NT2/D1 (cell line): ENCODE data around the gene MCF2L.

Experiments used
- DNase-seq: peaks from one replicate; pipeline ENCODE4 v3.0.0-alpha.2; 2011; ENCODE audit warnings: low read depth, low spot score
- H3K27me3 ChIP-seq: 2 replicates; pipeline ENCODE4 v1.6.0; 2011; ENCODE audit warnings: mild to moderate bottlenecking; ENCODE audit not compliant: insufficient read length, insufficient read depth
- H3K36me3 ChIP-seq: 2 replicates; pipeline ENCODE4 v1.6.1; 2011; ENCODE audit warnings: mild to moderate bottlenecking, low read length, mixed read lengths; ENCODE audit not compliant: insufficient read depth, insufficient read length
- H3K4me1 ChIP-seq: 2 replicates; pipeline ENCODE4 v1.5.1; 2011; ENCODE audit not compliant: insufficient read depth, insufficient read length
- H3K4me3 ChIP-seq: 2 replicates; pipeline ENCODE4 v1.5.1; 2011; ENCODE audit warnings: low read depth; ENCODE audit not compliant: insufficient read length
- H3K9ac ChIP-seq: 2 replicates; pipeline ENCODE4 v1.6.0; 2011; ENCODE audit warnings: low read depth; ENCODE audit not compliant: insufficient read length
- H3K9me3 ChIP-seq: 2 replicates; pipeline ENCODE4 v1.5.1; 2011; ENCODE audit warnings: mild to moderate bottlenecking, low read length; ENCODE audit not compliant: insufficient read depth
- SUZ12 ChIP-seq: IDR thresholded peaks from 2 replicates; pipeline ENCODE4 v1.6.1; 2011; ENCODE audit not compliant: insufficient read length, insufficient read depth; ENCODE audit errors: extremely low read depth
- YY1 ChIP-seq: IDR thresholded peaks from 2 replicates; pipeline ENCODE4 v1.6.1; 2011; ENCODE audit not compliant: insufficient read length, insufficient read depth
- ZNF274 ChIP-seq: IDR thresholded peaks from 2 replicates; pipeline ENCODE4 v1.6.1; 2011; ENCODE audit warnings: mild to moderate bottlenecking, low read depth, low read length

MCF2L gene

DNA sequence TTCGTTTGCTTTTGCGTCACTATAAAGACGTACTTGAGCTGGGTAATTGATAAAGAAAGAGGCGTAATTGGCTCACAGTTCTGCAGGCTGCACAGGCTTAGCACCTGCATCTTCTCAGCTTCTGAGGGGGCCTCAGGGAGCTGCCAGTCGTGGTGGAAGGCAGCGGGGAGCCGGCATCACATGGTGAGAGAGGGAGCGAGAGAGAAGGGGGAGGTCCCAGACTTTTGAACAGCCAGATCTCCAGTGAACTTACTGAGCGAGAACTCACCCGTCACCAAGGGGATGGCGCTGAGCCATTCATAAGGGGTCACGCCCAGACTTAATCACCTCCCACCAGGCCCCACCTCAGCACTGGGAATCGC, 77.8 kb downstream of the MCF2L start:
- no peak for TF ChIP-seq ZNF274
- no peak for TF ChIP-seq SUZ12
- TF ChIP-seq YY1 = no peak
- H3K9me3 ChIP-seq = no peaks in the 10 kb centered on the region
- H3K4me3 ChIP-seq = no peak overlapping the region
- no peak overlapping the region for H3K9ac ChIP-seq
- no peaks in the 10 kb centered on the region for H3K27me3 ChIP-seq
- peaks cover 4% of the 10 kb centered on the region for H3K4me1 ChIP-seq
- no peaks in the 10 kb centered on the region for H3K36me3 ChIP-seq
- DNase-seq = no peak

GRCh38 chr13:113047587-113047986, 78.6 kb downstream of the MCF2L start:
- no peak for DNase-seq
- Histone ChIP-seq H3K4me1 (peaks cover 4% of the 10 kb centered on the region), H3K4me3 (no peak overlapping the region), H3K9ac (no peak overlapping the region), H3K9me3 (no peaks in the 10 kb centered on the region), H3K36me3 (no peaks in the 10 kb centered on the region), H3K27me3 (no peaks in the 10 kb centered on the region)
- no peak for TF ChIP-seq ZNF274
- no peak for TF ChIP-seq SUZ12

DNA sequence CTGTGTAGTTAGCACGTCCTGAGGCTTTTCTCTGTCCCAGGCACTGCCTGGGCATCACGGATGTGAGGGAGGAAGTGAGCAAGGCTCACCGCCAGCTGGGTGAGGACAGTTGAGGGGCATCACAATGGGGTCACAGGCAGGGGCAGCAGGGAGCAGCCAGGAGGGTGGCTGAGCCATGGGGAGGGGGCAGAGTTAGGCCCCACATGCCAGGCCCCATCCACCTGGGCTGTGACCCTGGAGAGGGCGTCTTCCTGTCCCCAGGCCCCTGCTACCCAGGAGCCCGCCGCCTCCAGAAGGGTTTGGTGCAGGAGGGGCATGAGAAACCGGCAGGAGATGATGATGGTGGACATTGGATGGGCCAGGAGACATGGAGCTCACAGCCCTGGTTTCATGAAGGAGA, 79.8 kb downstream of the MCF2L start:
- Histone ChIP-seq H3K27me3 (no peaks in the 10 kb centered on the region), H3K9ac (no peak overlapping the region), H3K9me3 (no peaks in the 10 kb centered on the region), H3K4me1 (peaks cover 4% of the 10 kb centered on the region), H3K4me3 (no peak overlapping the region), H3K36me3 (no peaks in the 10 kb centered on the region)
- TF ChIP-seq ZNF274 (no peak), SUZ12 (no peak)
- no peak for DNase-seq

DNA sequence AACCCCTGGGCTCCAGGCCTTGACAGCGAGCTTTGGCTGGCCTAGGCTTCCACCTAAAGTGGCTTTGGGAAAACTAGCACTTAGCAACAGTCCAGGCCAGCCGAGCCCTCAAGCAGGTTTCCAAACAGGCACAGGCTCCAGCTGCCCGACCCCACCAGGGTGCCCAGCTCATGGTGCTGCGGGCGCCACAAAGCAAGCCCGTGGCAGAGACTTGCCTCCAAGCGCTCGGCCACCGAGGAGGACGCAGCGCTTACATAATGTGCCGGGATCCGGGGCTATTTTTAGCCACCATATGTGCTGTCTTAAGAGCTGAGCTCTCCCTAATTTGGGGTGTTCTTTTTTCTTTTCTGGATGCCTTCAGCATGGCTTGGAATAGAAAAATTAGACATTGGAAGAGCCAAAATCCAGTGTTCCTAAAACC, 80.5 kb downstream of the MCF2L start:
- H3K27me3 ChIP-seq = no peaks in the 10 kb centered on the region
- no peak for TF ChIP-seq SUZ12
- no peak for TF ChIP-seq ZNF274
- no peak for TF ChIP-seq YY1
- DNase-seq = no peak
- no peak overlapping the region for H3K4me3 ChIP-seq
- peaks cover 4% of the 10 kb centered on the region for H3K4me1 ChIP-seq
- H3K9me3 ChIP-seq = no peaks in the 10 kb centered on the region
- H3K36me3 ChIP-seq = no peaks in the 10 kb centered on the region
- no peak overlapping the region for H3K9ac ChIP-seq

- Histone ChIP-seq H3K36me3 (no peaks in the 10 kb centered on the region), H3K4me1 (peaks cover 4% of the 10 kb centered on the region), H3K4me3 (no peak overlapping the region), H3K9ac (no peak overlapping the region), H3K9me3 (no peaks in the 10 kb centered on the region), H3K27me3 (no peaks in the 10 kb centered on the region)
- no peak for DNase-seq
- TF ChIP-seq YY1 (no peak), SUZ12 (no peak), ZNF274 (no peak)
Measured at GRCh38 chr13:113049981-113050380, 81.0 kb downstream of the MCF2L start.

DNA sequence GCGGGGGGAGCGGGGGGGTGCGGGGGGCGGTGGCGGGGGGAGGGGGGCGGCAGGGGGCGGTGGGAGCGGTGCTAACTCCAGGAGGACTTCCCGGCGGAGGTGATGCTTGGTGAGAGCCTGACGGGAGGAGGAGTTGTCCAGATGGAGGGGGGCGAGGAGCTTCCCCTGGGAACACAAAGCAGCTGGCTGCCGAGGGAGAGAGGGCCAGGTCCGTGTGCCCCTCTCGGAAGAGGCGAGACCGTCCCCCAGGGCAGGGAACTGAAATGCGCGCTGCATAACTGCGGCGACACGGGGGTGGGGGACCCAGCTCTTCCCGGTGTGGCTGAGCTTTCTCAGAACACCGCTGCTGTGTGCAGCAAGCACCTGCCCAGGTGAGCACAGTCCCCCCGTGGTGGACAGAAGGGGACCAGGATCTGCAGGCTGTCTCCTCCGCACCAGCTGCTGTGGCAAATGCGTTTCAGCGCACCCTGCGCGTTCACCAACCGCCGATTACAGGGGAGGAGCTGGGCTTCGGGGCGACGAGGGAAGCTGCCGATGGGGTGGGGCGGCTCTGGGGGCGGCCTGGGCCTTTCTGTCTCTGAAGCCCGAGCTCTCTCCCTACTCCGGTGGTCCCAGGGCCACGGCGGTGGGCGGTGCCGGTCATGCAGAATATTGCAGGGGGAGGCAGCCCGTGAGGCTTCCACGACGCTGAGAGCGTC, 81.9 kb downstream of the MCF2L start:
- no peaks in the 10 kb centered on the region for H3K9me3 ChIP-seq
- H3K36me3 ChIP-seq = no peaks in the 10 kb centered on the region
- H3K4me1 ChIP-seq = peaks cover 8% of the 10 kb centered on the region
- H3K9ac ChIP-seq = peak overlapping the region; percentile 32
- no peak for DNase-seq
- H3K4me3 ChIP-seq = no peak overlapping the region
- TF ChIP-seq SUZ12 (no peak), ZNF274 (no peak), YY1 (no peak)
- no peaks in the 10 kb centered on the region for H3K27me3 ChIP-seq

GRCh38 chr13:113051641-113052040, 82.6 kb downstream of the MCF2L start:
- TF ChIP-seq YY1 (no peak), SUZ12 (no peak)
- peaks cover 10% of the 10 kb centered on the region for H3K4me1 ChIP-seq
- H3K27me3 ChIP-seq = no peaks in the 10 kb centered on the region
- no peaks in the 10 kb centered on the region for H3K9me3 ChIP-seq
- no peak for DNase-seq
- no peak overlapping the region for H3K9ac ChIP-seq
- no peak overlapping the region for H3K4me3 ChIP-seq
- H3K36me3 ChIP-seq = no peaks in the 10 kb centered on the region
